GM18519 (cell line): ENCODE data around the gene KIF14.

ENCODE experiments used
- ATAC-seq: cut with Tn5 transposase; IDR thresholded peaks from one replicate; pipeline ENCODE4 v1.9.1; 2021; ENCODE audit warnings: mild to moderate bottlenecking, moderate library complexity; ENCODE audit not compliant: unreplicated experiment, low FRiP score

The KIF14 gene, protein sequence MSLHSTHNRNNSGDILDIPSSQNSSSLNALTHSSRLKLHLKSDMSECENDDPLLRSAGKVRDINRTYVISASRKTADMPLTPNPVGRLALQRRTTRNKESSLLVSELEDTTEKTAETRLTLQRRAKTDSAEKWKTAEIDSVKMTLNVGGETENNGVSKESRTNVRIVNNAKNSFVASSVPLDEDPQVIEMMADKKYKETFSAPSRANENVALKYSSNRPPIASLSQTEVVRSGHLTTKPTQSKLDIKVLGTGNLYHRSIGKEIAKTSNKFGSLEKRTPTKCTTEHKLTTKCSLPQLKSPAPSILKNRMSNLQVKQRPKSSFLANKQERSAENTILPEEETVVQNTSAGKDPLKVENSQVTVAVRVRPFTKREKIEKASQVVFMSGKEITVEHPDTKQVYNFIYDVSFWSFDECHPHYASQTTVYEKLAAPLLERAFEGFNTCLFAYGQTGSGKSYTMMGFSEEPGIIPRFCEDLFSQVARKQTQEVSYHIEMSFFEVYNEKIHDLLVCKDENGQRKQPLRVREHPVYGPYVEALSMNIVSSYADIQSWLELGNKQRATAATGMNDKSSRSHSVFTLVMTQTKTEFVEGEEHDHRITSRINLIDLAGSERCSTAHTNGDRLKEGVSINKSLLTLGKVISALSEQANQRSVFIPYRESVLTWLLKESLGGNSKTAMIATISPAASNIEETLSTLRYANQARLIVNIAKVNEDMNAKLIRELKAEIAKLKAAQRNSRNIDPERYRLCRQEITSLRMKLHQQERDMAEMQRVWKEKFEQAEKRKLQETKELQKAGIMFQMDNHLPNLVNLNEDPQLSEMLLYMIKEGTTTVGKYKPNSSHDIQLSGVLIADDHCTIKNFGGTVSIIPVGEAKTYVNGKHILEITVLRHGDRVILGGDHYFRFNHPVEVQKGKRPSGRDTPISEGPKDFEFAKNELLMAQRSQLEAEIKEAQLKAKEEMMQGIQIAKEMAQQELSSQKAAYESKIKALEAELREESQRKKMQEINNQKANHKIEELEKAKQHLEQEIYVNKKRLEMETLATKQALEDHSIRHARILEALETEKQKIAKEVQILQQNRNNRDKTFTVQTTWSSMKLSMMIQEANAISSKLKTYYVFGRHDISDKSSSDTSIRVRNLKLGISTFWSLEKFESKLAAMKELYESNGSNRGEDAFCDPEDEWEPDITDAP (N-terminal part only)

DNA sequence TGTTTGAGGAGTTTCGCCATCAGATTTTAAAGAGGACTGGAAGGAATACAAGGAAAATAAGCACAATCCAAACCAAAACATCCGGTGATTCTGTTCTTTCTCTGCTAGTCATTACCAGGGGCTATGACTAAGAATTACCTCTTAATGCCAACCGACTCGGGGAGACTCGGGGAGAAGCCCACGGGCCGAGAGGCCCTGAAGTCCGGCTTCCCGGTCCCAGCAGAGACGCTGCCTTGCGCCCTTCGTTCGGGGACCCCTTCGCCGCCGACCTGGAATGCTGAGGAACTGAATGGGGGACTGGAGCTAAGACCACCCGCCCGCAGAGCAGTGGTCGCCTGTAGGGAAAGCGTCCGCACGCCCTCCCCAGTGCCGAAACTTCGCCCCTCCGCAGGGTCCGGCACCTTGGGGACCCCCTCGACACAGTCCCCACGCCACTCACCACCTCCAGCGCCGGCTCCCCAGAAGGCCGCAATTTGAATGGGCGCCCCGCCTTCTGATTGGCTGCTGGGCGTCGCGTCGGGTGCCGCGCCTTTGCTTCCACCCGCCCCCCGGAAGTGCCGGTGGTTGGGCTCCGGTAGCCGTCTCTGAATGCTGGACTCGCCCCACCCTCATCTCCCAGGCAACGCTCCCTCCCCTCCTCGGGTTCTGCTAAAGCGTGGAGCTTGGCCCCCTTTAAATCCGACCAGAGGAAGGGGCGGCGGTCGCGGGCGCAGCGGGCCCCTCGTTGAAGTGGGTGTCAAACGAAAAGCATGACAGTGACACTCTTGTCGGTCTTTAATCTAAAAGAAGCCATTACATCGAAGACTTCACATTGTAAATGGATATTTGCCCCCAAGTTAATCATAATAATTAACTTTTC, at the start of gene KIF14:
TSS of gene KIF14 (minus strand) at position 479 of the 859 bp plus-strand sequence. CDS start 2,028 bp downstream, outside the sequence.
- peak; percentile 66 for ATAC-seq

- peak; percentile 58 for ATAC-seq
These were observed 49.0 kb upstream of the KIF14 start, which contains the start of gene DDX59 for GRCh38 chr1:200669314-200670241. Gene DDX59 (minus strand): TSS chr1:200669907. CDS start chr1:200666740, 3,167 bp downstream.

- no peak for ATAC-seq
These were observed 48.2 kb upstream of the KIF14 start for GRCh38 chr1:200668514-200669313.

DNA sequence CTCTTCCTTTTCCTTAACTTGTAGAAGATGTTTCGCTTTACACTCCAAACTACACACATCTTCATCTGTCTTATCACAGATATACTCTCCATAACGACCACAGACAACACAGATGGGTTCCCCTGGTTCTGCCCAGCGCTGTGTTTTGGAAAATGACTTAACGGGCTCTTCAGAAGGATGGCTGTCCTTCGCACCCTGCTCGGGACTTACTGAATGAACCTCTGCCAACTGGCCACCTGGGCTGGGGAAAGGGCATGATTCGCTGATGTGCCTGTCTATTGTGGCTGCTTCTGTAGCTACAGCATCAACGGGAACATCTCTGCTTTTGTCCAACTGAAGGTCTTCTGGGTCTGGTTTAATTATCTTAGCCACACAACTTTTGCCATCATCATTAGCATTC, 45.8 kb upstream of the KIF14 start:
- ATAC-seq = no peak

- ATAC-seq = no peak
These were observed 45.3 kb upstream of the KIF14 start for GRCh38 chr1:200665861-200666260.

- no peak for ATAC-seq
These were observed 40.2 kb upstream of the KIF14 start for GRCh38 chr1:200660719-200661118.

GRCh38 chr1:200659269-200659668, 38.7 kb upstream of the KIF14 start:
- no peak for ATAC-seq

DNA sequence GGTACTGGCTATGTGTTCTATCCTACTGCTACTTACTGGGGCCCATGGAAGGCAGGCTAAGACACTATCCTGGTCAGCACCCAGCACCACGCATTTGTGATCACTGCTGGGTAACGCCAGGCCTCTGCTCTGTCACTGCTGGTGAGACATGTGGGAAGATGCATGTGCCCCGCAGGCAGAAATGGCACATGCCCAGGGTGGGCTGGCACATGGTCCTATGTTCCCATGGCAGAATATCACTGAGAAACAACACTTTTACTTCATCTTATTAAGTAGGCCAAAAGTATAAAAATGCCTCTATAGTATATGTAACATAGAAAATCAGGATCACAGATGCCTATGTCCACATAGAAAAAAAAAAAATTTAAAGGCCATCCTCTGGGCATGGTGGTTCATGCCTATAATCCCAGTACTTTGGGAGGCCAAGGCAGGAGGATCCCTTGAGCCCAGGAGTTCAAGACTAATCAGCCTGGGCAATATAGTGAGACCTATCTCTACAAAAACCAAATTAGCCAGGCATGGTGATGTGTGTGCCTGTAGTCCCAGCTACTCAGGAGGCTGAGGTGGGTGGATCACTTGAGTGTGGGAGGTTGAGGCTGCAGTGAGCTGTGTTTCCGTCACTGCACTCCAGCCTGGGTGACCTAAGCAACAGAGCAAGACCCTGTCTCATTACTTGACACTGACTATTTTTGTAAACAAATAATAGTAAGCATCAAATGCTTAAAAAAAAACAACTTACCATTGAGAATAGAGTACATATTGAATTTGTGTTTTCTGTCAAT, 37.7 kb upstream of the KIF14 start:
- no peak for ATAC-seq

DNA sequence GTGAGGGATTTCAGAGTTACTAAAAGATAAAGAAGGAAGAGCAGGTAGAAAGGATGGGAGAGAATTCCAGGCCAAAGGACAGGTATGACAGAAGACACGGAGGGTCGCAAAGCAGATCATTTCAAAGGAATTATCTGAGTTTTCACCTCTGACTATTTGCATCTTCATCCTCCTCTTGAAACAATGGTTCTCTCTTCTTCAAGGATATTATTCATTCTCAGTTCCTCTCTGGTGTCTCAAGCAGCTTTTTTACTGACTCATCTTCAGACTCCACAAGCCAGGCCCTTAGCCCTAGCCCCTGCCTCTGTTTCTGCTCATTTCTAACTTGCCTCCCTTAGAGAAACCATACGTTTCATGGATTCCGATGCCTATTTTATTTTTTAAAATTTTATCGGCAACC, 34.1 kb upstream of the KIF14 start:
- ATAC-seq = peak; percentile 94

GRCh38 chr1:200653022-200653462, 32.5 kb upstream of the KIF14 start:
- ATAC-seq = no peak

GRCh38 chr1:200652378-200652777, 31.8 kb upstream of the KIF14 start:
- no peak for ATAC-seq

DNA sequence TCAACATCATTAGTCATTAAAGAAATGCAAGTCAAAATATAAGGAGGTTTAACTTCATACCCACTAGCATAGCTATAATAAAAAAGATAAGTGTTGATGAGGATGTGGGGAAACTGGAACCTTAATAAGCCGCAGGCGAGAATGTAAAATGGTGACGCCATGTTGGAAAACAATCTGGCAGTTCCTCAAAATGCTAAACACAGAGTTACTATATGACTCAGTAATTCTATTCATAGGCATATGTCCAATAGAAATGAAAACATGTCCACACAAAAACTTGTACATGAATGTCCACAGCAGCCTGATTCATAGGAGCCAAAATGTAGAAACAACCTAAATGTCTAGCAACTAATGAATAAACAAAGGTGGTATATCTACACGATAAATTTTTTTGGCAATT, 26.0 kb upstream of the KIF14 start:
- ATAC-seq = no peak

- ATAC-seq = no peak
These were observed 23.5 kb upstream of the KIF14 start for GRCh38 chr1:200644021-200644420.

- no peak for ATAC-seq
These were observed 21.9 kb upstream of the KIF14 start for GRCh38 chr1:200642481-200642880.

DNA sequence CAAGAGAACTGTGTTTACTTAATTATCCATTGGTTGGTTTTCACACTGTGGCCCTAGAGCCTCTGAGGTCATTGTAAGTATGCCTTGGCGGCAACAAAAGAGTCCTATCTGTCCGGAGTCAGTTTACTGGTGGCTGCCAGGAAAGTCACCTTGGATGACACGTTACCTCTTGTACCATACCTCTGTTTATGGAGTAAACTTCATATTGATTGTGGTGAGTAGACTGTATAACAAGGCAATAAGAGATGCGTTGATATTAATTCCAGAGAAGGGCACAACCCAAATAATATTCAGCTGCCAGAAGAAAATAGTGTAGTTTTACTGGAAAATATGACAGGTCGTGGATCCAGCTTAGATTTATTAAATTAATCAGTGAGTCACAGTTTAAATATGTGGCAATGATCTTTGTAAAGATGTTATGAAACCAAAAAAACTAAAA, 20.4 kb upstream of the KIF14 start:
- ATAC-seq = no peak

DNA sequence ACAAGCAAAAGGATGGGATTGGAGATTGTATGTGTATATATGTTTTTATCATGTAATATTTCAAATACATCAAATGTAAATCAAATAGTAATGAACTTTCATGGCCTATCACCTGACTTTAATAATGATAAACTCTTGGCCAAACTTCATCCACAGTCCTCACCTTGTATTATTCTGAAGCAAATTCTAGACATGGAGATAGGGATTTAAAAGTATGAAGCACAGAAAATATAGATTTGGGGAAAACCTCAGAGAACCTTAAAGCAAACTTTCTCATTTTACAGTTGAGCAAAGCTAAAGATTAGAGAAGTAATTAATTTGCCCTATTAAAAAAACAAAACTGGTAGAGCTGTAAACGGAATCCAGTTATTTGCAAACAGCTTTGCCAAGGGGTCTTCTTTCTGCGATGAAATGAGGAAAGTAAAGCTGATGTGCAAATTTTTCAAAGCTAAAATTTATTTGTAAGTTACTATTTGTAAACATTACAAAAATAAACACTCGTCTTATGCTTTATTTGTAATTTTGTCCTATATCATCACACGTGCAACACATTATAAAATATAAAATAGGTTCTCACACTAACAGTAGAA, 19.9 kb upstream of the KIF14 start:
- no peak for ATAC-seq

- ATAC-seq = no peak
These were observed 17.5 kb upstream of the KIF14 start for GRCh38 chr1:200638073-200638472.
